Activated naive CD8-positive, alpha-beta T cell treated with anti-CD3 and anti-CD28 coated beads, Interleukin-2, amount 50 U/mL, for 16 hours (primary cell): Measurements from ENCODE around the gene ADGRF5.

ENCODE experiments used
- DNase-seq: peaks from one replicate; pipeline ENCODE4 v3.0.0-alpha.2; 2020; ENCODE audit warnings: low read depth, low spot score

The ADGRF5 gene

DNA sequence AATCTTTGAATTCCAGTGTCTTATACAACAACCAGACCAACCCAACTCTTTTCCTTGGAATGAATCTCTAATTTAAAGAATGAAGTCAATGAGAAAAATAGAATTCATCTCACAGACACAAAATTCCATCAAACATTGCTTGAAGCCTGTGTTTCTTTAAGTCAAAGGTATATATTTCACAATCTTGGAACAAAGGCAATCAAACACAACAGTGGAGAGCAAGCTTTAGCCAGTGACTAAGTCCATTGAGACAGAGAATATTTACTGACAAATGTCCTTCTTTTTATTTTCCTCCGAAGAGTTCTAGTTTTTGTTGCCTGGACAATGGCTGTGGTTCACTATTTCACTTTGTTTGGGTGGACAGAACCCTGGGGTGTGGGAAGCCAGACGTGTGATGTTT, 92.8 kb downstream of the ADGRF5 start:
- DNase-seq, result no peak

DNA sequence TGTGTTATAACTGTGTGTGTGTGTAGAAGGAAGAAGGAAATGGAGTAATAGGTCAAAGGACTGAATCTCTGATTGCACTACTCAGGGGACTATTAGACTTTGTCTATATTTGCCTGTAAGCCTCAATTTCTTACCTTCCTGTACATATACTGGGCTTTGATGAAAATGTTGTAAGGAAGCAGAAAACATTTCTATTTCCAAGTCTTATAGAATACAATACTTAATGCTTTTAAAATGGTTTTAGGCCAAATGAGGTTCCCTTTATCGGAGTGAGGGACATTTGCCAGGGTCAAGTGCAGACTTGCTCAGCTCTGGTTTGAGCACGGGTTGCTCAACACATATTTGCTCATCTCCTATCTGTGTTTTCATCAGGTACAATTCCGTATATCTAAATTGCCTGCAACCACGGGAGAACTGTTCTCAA, 100.3 kb downstream of the ADGRF5 start:
- DNase-seq, result no peak

DNA sequence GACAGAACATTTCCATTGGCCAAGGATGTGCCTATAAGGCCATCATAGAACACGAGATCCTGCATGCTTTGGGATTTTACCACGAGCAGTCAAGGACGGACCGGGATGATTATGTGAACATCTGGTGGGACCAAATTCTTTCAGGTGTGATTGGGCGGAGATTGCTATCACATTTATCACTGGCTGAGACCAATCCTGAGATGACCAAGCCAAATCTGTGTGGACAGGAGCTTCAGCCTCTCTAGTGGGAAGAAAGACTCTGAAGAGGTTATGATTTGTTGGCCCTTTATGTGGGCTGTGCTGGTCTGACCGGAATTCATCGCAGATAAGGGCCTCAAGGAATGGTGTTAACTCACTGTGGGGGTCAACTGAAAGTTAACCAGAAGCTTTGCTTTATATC, 102.2 kb downstream of the ADGRF5 start:
- no peak for DNase-seq

DNA sequence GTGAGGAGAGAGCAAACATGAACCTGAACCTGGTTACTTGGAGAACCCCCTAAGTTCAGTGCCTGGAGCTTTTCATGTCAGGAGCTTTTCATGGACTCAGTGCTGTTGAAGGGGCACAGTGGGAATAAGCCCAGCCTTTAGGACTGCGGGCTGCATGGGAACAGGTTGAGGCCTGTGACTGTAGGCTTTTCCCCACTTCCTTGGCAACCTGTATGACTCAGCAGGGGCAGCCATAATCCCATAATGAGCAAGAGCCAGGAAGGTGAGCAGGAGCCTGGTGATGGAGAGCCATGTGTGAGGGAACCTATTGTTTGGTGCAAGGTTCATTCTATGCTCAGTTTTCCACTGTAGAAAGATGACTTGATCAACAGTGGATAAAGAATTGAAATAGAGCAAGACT, 105.1 kb downstream of the ADGRF5 start:
- no peak for DNase-seq

DNA sequence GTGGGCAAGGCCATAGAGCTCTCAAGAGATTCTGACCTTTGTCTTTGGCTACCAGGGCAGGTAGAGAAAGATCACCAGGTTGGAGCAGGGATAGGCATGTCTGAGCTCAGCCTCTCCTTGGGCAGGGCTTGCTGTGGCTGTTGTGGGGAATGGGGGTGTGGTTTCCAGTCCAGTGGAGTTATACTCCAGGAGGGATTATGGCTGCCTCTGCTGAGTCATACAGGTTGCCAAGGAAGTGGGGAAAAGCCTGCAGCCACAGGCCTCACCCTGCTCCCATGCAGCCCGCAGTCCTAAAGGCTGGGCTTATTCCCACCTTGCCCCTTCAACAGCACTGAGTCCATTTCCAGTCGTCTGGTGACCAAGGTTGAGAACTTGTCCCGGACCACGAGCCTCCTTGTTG, 106.6 kb downstream of the ADGRF5 start:
- no peak for DNase-seq

DNA sequence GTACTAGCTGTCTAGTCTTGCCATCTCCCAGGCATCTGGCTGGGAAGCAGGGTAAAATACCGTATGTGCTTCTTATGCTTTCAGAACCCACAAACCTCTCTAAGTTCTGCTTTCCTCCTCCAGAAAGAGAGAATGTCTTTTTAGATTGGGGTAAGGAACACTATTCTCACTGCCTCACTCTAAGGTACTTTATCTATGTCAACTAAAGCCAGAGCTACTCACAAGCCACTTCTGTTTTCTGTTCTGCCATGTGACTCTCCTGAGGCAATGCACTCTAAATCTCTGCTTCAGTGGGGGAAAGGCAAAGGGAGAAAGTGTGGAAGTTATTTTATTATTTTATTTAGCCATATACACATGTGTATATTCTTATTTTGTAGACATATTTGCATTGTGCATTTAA, 112.9 kb downstream of the ADGRF5 start:
- DNase-seq, result no peak
